GM19463 (cell line): ENCODE results near the gene TRIM61.
"Not testable (repeated sequence)": the region's sequence is repeated elsewhere in the genome, so short reads cannot be mapped to it uniquely, and the experiment has no call there.

Source experiments
- ATAC-seq: cut with Tn5 transposase; IDR thresholded peaks from one replicate; pipeline ENCODE4 v1.9.1; 2021; ENCODE audit warnings: mild to moderate bottlenecking, moderate library complexity; ENCODE audit not compliant: unreplicated experiment

Gene TRIM61

DNA sequence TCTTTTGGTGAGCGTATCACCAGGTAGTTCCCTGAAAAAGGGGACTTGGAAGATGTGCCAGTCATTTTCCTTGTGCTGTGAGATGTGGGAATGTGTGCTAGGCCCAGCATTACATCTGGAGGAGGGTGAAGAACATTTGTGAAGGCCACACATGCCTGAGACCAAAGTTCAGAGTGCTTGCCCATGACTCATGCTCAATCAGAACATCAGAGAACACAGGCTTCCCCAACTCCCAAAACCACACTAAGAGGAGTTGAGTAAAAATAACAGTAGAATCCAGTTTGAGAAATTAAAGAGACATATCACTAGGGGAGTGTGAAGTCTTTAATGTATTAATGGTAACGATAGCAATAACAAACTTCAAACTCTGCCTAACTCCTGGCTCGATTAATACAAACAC, 18.0 kb downstream of the TRIM61 start:
- ATAC-seq = not testable (repeated sequence)

DNA sequence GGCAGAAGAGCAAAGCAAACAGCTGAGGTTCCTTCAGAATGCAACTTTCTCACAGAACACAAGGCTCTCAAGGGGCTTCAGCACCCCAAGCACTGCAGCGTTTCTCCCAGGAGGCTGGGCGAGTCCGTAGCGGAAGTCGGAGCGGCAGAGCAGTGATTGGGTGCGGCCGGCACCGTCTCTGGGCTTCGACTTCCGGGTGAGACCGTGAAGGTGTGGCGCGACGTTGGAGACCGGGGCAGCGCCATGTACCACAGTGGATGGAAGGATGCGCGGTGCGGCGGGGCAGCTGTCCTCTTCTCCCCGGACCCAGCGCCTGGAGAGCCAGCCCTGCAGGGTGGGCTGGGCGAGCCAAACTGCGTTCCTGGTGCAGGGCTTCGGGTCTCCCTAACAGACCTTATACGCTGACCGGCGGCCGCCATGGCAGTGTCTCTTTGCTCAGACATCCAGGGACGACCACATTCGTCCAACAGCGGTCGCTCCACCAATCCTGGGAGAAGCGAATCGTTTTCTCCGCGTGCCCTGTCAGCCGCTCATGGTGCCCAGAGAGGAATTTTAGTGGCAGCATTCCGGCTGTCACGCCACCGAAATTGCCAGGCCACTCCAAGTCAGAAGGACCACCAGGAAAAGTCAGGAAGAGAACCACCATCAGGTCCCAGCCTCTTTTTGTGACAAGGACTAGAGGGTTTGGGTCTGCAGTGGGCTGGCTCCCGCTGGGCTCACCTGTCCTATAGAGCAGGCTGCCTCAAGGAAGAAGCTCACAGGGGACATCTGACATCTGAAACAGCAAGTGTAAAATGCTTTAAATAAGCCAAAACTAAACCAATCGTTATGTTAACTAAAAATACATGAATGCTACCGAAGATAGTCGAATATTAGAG, 20.5 kb downstream of the TRIM61 start:
- ATAC-seq = peak; percentile 100

DNA sequence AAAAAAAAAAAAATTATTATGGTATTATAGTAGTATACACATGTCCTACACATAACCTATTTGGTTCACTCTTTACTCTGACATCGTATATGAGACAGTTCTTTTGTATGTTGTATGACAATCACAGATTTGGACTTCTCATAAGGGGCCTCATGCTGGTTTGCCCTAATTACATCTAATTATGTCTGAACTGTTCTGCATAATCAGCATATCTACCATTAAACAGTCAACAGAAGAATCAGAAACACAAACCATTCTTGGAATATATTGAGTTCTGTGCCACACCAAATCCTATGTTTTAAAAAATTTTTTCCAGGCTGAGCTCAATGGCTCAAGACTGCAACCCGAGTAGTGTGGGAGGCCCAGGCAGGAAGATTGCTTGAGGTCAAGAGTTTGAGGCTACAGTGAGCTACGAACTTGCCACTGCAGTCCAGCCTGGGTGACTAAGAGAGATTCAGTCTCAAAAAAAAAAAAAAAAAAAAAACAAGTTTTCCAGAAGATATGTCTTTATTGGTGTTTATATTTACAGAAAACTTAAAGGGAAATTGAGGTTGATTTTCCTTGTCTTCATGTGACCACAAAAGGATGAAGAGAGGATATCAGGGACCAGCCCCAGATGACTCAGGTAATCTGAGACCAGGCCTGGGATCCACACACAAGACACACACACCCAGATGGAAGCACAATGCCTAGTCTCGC, 22.2 kb downstream of the TRIM61 start:
- no peak for ATAC-seq

- no peak for ATAC-seq
Measured at GRCh38 chr4:164952551-164952950, 24.9 kb downstream of the TRIM61 start.

DNA sequence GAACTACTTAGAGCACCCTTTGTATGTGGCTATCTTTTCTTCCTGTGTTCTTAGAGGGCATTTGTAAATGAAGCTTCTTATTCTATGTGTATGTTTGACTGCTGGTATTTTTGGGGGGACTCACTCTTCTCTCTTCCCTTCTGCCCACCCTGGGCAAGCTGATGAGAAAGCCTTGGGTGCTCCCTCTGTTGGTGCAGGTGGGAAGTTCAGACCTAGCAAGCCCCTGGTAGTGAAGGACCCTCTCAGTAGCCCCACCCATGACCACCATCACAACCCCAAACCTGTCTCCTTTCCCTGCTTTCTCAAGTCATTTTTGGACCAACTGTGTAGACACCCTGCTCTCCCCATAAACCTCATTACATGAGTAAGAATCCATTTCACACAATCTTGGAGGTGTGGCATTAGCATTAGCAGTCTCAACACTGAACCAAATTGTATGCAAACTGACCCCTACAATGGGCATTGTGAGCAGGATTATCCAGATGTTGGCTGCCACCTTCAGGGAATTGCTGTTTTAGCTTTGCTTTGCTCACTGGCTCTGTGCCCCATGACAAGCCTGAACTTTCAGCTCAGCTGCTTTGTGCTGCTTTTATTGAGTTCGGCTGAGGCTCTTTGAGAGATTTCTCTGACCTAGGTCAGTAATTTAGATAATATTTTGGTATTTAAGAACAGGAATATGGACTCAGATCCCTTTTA, 27.9 kb downstream of the TRIM61 start:
- no peak for ATAC-seq

DNA sequence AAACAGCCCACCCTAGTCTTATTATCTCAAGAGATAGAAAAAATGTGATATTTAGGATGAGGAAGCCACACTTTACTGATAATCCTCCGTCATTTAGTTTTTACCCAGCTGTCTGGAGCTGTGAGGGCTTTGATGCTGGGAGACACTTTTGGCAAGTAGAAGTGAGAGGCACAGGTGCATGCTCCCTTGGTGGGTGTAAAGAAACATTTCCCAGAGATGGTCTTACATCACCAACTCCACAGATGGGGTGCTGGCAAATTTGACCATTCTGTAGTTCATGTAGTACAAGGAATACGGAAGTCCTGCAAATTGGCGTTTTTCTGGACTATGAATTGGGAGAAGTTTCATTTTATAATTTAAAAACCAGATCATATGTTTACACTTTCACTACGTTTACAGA, 28.5 kb downstream of the TRIM61 start:
- no peak for ATAC-seq

GRCh38 chr4:164948006-164948405, 29.5 kb downstream of the TRIM61 start:
- not testable (repeated sequence) for ATAC-seq

DNA sequence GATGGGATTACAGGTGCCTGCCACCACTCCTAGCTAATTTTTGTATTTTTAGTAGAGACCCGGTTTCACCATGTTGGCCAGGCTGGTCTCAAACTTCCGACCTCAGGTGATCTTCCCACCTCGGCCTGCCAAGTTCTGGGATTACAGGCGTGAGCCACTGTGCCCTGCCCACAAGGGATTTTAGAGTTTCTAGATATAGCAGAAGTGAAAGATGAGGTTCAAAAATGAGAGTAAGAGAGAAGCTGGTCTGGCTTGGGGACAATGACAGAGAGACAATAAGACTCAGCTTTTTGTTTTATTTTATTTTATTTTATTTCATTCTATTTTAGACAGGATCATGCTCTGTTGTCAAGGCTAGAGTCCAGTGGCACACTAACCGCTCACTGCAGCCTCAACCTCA, 30.6 kb downstream of the TRIM61 start:
- no peak for ATAC-seq

DNA sequence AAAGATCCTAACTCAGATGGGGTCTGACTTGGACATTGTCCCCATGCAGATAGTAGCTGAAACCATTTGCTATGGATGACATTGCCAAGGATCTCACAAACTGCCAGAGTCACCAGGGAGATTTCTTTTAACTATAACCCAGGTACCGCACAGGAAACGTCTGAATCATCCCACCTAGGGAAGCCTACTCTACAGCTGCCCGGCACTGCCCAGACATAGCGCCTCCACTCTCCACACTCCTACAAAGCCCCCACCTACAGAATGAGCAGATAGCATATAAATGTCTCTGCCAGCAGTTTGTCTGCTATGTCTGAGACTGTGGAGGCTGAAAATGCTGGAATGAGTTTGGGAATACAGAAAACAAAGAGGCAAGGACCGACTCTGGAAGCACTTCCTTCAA, 32.3 kb downstream of the TRIM61 start:
- ATAC-seq = no peak

- no peak for ATAC-seq
Measured at GRCh38 chr4:164943192-164943591, 34.3 kb downstream of the TRIM61 start.

DNA sequence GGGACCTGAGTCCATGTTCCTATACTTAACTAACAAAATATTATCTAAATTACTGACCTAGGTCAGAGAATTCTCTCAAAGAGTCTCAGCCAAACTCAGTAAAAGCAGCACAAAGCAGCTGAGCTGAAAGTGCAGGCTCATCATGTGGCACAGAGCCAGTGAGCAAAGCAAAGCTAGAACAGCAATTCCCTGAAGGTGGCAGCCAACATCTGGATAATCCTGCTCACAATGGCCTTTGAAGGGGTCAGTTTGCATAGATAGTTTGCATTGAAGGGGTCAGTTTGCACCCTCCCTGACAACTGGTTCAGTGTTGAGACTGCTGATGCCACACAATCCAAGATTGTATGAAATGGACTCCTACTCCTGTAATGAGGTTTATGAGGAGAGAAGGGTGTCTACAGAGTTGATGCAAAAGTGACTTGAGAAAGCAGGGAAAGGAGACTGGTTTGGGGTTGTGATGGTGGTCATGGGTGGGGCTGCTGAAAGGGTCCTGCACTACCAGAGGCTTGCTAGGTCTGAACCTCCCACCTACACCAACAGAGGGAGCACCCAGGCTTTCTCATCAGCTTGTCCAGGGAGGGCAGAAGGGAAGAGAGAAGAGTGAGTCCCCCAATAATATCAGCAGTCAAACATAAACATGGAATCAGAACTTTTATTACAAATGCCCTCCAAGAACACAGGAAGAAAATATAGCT, 39.7 kb downstream of the TRIM61 start:
- ATAC-seq = peak; percentile 41

DNA sequence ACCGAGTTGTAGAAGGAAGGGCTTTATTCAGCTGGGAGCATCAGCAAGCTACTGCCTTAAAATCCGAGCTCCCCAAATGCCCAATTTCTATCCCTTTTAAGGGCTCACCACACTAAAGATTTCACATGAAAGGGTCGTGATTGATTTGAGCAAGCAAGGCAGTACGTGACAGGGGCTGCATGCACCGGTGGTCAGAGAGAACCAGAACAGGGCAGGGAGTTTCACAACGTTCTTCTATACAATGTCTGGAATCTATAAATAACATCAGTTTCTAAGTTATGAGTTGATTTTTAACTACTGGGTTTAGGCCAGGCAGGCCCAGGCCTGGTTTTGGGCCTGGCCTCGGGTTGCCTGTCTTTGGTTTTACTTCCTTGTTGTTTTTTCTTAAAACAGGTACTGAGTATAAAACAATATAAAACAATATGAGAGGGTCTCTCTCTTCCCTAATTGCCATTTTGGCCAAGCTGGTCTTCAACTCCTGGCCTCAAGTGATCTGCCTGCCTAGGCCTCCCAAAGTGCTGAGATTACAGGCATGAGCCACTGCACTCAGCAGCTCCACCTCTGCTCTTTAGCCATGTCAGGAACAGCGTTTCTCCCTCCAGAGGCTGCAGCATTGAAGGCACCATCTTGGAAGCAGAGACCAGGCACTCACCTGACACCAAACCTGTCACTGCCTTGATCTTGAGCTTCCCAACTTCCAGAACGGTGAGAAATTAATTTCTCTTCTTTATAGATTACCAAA, 41.4 kb downstream of the TRIM61 start:
- peak; percentile 59 for ATAC-seq

DNA sequence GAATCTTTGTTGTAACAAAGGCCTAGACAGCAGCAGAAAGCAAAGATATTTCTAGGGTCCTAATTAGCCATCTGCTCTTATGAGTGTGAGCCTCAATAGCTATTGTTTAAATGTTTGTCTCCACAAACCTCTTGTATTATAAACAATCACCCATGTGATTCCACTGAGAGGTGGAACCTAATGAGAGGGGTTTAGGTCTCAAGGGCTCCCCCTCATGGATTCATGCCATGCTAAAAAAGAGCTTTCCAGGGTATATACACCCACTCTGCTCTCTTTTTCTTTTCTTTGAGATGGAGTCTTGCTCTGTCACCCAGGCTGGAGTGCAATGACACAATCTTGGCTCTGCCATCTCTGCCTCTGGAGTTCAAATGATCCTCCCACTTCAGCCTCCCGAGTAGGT, 42.1 kb downstream of the TRIM61 start:
- peak; percentile 51 for ATAC-seq

DNA sequence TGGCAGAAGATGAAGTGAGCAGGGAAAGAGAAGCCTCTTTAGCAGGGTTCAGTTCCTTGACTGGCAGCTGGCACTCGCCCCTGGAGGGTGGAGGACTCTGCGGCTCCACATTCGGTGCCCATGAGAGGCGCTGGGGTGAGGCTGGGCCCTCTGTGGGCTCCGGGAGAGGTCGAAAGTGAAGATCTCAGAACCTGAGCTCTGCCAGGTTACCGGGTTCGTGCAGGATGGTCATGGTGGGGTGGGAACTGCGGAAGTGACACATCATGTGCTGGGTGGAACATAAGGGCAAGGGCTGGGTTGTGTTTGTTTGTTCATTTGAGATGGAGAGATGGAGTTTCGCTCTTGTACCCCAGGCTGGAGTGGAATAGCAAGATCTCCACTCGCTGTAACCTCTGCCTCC, 44.2 kb downstream of the TRIM61 start:
- no peak for ATAC-seq

DNA sequence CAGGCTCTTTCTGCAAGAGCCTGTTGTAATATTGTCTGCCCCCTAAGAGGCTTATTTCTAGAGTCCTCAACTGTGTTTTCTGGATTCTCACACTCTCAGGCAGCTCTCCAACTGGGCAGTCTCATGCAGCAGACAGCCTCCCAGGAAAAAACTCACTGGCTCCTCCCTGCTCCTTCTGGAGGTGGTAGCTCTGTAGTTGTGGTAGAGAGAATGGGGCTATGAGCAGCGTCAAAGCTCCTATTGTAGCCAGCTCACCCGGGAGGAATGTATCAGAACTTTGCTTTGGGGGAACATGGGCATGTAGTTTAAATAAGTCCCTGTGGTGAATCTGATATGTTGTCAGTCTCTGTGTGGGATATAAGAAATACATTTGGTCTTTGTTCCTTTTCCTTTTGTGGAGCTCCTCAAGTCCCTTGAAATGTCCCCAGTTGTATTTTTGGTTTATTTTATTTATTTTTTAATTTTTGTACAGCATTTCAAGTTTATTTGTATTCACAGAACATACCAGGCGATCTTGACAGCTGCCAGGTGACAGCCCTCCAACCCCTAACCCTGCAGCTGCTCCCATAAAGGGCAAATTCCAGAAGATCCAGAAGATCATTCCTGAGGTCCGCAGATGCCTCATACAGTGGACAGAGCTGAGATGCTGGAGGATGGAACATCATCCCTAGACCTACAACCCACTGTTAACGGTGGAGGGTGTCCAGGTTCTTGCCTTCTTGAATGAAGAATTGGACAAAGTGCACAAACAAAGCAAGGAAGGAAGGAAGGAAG, 45.7 kb downstream of the TRIM61 start:
- ATAC-seq = no peak

DNA sequence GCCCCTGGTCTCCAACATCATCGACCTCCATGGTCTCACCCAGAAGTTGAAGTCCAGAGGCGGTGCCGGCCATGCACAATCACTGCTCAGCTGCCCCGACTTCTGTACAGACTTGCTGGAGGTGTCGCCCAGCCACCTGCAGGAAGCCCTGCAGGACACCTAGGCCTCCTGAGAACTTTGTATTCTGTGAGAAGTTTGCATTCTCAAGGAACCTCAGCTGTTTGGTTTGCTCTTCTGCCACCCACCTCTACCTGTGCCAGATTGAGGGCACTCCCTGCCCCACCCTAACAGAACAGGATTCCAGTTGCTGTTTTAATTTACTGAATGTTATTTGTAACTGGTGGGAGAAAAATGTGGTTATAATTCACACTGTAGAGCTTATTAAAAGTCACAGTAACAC, 46.8 kb downstream of the TRIM61 start:
- no peak for ATAC-seq

DNA sequence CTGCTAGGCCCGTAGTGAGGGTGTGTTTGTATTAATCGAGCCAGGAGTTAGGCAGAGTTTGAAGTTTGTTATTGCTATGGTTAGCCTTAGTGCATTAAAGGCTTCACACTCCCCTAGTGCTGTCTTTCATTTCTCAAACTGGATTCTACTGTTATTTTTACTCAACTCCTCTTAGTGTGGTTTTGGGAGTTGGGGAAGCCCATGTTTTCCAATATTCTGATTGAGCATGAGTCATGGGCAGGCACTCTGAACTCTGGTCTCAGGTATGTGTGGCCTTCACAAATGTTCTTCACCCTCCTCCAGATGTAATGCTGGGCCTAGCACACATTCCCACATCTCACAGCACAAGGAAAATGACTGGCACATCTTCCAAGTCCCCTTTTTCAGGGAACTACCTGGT, 50.4 kb downstream of the TRIM61 start:
- ATAC-seq = not testable (repeated sequence)

DNA sequence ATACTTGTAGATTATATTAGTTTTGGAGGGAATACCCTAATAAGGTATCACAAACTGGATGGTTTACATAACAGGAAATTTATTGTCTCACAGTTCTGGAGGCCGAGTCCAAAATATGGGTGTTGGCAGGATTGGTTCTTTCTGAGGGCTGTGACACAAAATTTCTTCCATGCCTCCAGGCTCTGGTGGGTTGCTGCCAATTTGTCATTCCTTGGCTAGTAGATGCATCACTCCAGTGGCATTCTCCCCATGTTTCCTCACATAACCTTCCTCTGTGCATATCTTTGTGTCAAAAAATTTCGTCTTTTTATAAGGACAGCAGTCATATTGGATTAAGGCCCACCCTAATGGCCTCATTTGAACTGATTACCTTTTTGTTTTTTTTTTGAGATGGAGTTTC, 51.2 kb downstream of the TRIM61 start:
- ATAC-seq = no peak

- ATAC-seq = no peak
Measured at GRCh38 chr4:164924670-164925238, 52.7 kb downstream of the TRIM61 start.
